HG03521 (cell line): ENCODE measurements around the gene DMXL2.
A peak's percentile ranks its signal among the peaks of the same experiment; 100 is the strongest.
"Not testable (repeated sequence)": the region's sequence is repeated elsewhere in the genome, so short reads cannot be mapped to it uniquely, and the experiment has no call there.

Experiments
- ATAC-seq: cut with Tn5 transposase; IDR thresholded peaks from one replicate; pipeline ENCODE4 v1.9.1; 2021; ENCODE audit warnings: mild to moderate bottlenecking, moderate library complexity; ENCODE audit not compliant: unreplicated experiment

The DMXL2 gene

GRCh38 chr15:51579012-51579411, 43.6 kb downstream of the DMXL2 start:
- ATAC-seq = no peak

- no peak for ATAC-seq
Observed at GRCh38 chr15:51577636-51578304, 44.8 kb downstream of the DMXL2 start.

- no peak for ATAC-seq
Observed at GRCh38 chr15:51576911-51577500, 45.6 kb downstream of the DMXL2 start.

GRCh38 chr15:51576286-51576850, 46.2 kb downstream of the DMXL2 start:
- no peak for ATAC-seq

- ATAC-seq = no peak
Observed at GRCh38 chr15:51575775-51576174, 46.8 kb downstream of the DMXL2 start.

GRCh38 chr15:51573352-51573751, 49.2 kb downstream of the DMXL2 start:
- not testable (repeated sequence) for ATAC-seq

- ATAC-seq = not testable (repeated sequence)
Observed at GRCh38 chr15:51568939-51569784, 53.4 kb downstream of the DMXL2 start.

GRCh38 chr15:51561271-51561670, 61.3 kb downstream of the DMXL2 start:
- ATAC-seq = no peak

GRCh38 chr15:51558876-51559275, 63.7 kb downstream of the DMXL2 start:
- no peak for ATAC-seq

- no peak for ATAC-seq
Observed at GRCh38 chr15:51558411-51558810, 64.2 kb downstream of the DMXL2 start.

GRCh38 chr15:51550841-51551240, 71.7 kb downstream of the DMXL2 start:
- no peak for ATAC-seq

GRCh38 chr15:51547656-51548055, 74.9 kb downstream of the DMXL2 start:
- ATAC-seq = no peak

- no peak for ATAC-seq
Observed at GRCh38 chr15:51536965-51537574, 85.5 kb downstream of the DMXL2 start.

- no peak for ATAC-seq
Observed at GRCh38 chr15:51533672-51534398, 88.7 kb downstream of the DMXL2 start.

GRCh38 chr15:51526955-51527354, 95.6 kb downstream of the DMXL2 start:
- ATAC-seq = no peak

GRCh38 chr15:51524376-51524775, 98.2 kb downstream of the DMXL2 start:
- ATAC-seq = no peak

GRCh38 chr15:51516291-51516690, 106.3 kb downstream of the DMXL2 start:
- ATAC-seq = no peak

GRCh38 chr15:51505251-51505650, 117.3 kb downstream of the DMXL2 start:
- ATAC-seq = no peak

GRCh38 chr15:51503003-51503402, 119.6 kb downstream of the DMXL2 start:
- no peak for ATAC-seq

GRCh38 chr15:51499379-51499976, 123.1 kb downstream of the DMXL2 start:
- peak; percentile 65 for ATAC-seq
